Forelimb muscle (tissue), 1 donor: Measurements from ENCODE around the gene MAN2B2. TPM values are rescaled to one million over a fixed set of nuclear protein-coding genes. Genes with fewer than 3 reads are reported as not detected.

ENCODE experiments used
- DNase-seq: peaks from one replicate; pipeline ENCODE4 v3.0.0-alpha.2; 2013; ENCODE audit warnings: low read depth
- polyA plus RNA-seq: library from polyadenylated mRNA; unstranded; fragments of 120-200 nt; gene quantifications from one replicate; pipeline ENCODE4 v1.2.1, GENCODE V29; 2013; ENCODE audit not compliant: insufficient read length

Gene MAN2B2
- polyA plus RNA-seq, 1 donor = 5.6 TPM

- no peak for DNase-seq
Measured at GRCh38 chr4:6567218-6567617, 7.8 kb upstream of the MAN2B2 start.

- no peak for DNase-seq
Measured at GRCh38 chr4:6568148-6568547, 6.8 kb upstream of the MAN2B2 start.

- no peak for DNase-seq
Measured at GRCh38 chr4:6568689-6569332, 6.2 kb upstream of the MAN2B2 start.

- DNase-seq = no peak
Measured at GRCh38 chr4:6571608-6572007, 3.4 kb upstream of the MAN2B2 start.

GRCh38 chr4:6573551-6573950 is 1.4 kb upstream of the MAN2B2 start:
- DNase-seq = no peak

GRCh38 chr4:6573986-6574746 is 823 bp upstream of the MAN2B2 start:
- DNase-seq = no peak

- DNase-seq = no peak
Measured at GRCh38 chr4:6575503-6576240, 683 bp downstream of the MAN2B2 start.

GRCh38 chr4:6576512-6576911 is 1.5 kb downstream of the MAN2B2 start:
- DNase-seq = no peak

GRCh38 chr4:6576932-6577331 is 1.9 kb downstream of the MAN2B2 start:
- no peak for DNase-seq

- DNase-seq = no peak
Measured at GRCh38 chr4:6577409-6577808, 2.4 kb downstream of the MAN2B2 start.

- DNase-seq = no peak
Measured at GRCh38 chr4:6578221-6578620, 3.2 kb downstream of the MAN2B2 start.

- DNase-seq = no peak
Measured at GRCh38 chr4:6580353-6580752, 5.4 kb downstream of the MAN2B2 start.

- DNase-seq = no peak
Measured at GRCh38 chr4:6581566-6582121, 6.7 kb downstream of the MAN2B2 start.

- DNase-seq = no peak
Measured at GRCh38 chr4:6582889-6583490, 8.0 kb downstream of the MAN2B2 start.

- DNase-seq = no peak
Measured at GRCh38 chr4:6584865-6585264, 9.9 kb downstream of the MAN2B2 start.

- no peak for DNase-seq
Measured at GRCh38 chr4:6586715-6587325, 11.8 kb downstream of the MAN2B2 start.

- DNase-seq = no peak
Measured at GRCh38 chr4:6589444-6589843, 14.5 kb downstream of the MAN2B2 start.

- DNase-seq = no peak
Measured at GRCh38 chr4:6591313-6591712, 16.3 kb downstream of the MAN2B2 start.

- DNase-seq = no peak
Measured at GRCh38 chr4:6591781-6592180, 16.8 kb downstream of the MAN2B2 start.

GRCh38 chr4:6592804-6593563 is 18.0 kb downstream of the MAN2B2 start:
- DNase-seq = no peak

- DNase-seq = no peak
Measured at GRCh38 chr4:6594341-6594740, 19.4 kb downstream of the MAN2B2 start.
